Keratinocyte (primary cell): Measurements from ENCODE around the gene TROAP. TPM values are rescaled to one million over a fixed set of nuclear protein-coding genes. Genes with fewer than 3 reads are reported as not detected.

ENCODE experiments used
- DNase-seq: peaks from one replicate; pipeline ENCODE4 v3.0.0-alpha.2; 2011; ENCODE audit warnings: low read depth, missing footprints, low spot score
- FAIRE-seq: peaks from 2 replicates; lab custom pipeline; 2011; peaks lifted over from hg19 to GRCh38; lab: Jason Lieb, UNC
- H2AFZ ChIP-seq: 2 replicates; pipeline ENCODE4 v1.6.0; 2012; ENCODE audit warnings: low read length, control low read depth, inconsistent platforms; ENCODE audit not compliant: control insufficient read depth
- H3K27ac ChIP-seq: 2 replicates; pipeline ENCODE4 v1.5.1; 2011; ENCODE audit warnings: low read length; ENCODE audit not compliant: control insufficient read depth, insufficient read depth
- H3K27me3 ChIP-seq: 3 replicates; pipeline ENCODE4 v1.6.0; 2011; ENCODE audit warnings: low read length; ENCODE audit not compliant: control insufficient read depth, insufficient read depth; ENCODE audit errors: extremely low read depth
- H3K36me3 ChIP-seq, 2 experiments: 2 replicates in 1 of 2; 3 replicates in 1 of 2; pipeline ENCODE4 v1.5.1; 2011; ENCODE audit warnings: low read length in 2 of 2, mild to moderate bottlenecking in 1 of 2; ENCODE audit not compliant: control insufficient read depth in 2 of 2, insufficient read depth in 2 of 2; ENCODE audit errors: extremely low read depth in 1 of 2
- H3K4me1 ChIP-seq: 3 replicates; pipeline ENCODE4 v1.5.1; 2011; ENCODE audit warnings: low read length; ENCODE audit not compliant: control insufficient read depth, insufficient read depth; ENCODE audit errors: extremely low read depth
- H3K4me2 ChIP-seq: 3 replicates; pipeline ENCODE4 v1.6.0; 2011; ENCODE audit warnings: low read depth, low read length; ENCODE audit not compliant: control insufficient read depth, insufficient read depth; ENCODE audit errors: extremely low read depth
- H3K4me3 ChIP-seq, 3 experiments: fragments of 200-600 bp in 1 of 3; sonication (generic) in 1 of 3; 2 replicates in 2 of 3; 3 replicates in 1 of 3; pipeline ENCODE4 v1.5.1; 2011 to 2016; ENCODE audit warnings: low read length in 3 of 3, mild to moderate bottlenecking in 3 of 3, control low read depth in 2 of 3, inconsistent platforms in 1 of 3, low read depth in 1 of 3, mixed read lengths in 1 of 3, mixed run types in 1 of 3, moderate library complexity in 1 of 3; ENCODE audit not compliant: control insufficient read depth in 2 of 3, insufficient read depth in 2 of 3; ENCODE audit errors: extremely low read depth in 1 of 3
- H3K79me2 ChIP-seq: 2 replicates; pipeline ENCODE4 v1.6.0; 2012; ENCODE audit warnings: low read length; ENCODE audit not compliant: control insufficient read depth, insufficient read depth
- H3K9ac ChIP-seq: 3 replicates; pipeline ENCODE4 v1.6.0; 2011; ENCODE audit warnings: low read length; ENCODE audit not compliant: control insufficient read depth, insufficient read depth; ENCODE audit errors: extremely low read depth
- H3K9me1 ChIP-seq: 3 replicates; pipeline ENCODE4 v1.6.0; 2011; ENCODE audit warnings: low read length; ENCODE audit not compliant: control insufficient read depth, insufficient read depth; ENCODE audit errors: extremely low read depth
- H3K9me3 ChIP-seq: 2 replicates; pipeline ENCODE4 v1.5.1; 2012; ENCODE audit warnings: low read depth, low read length; ENCODE audit not compliant: control insufficient read depth
- H4K20me1 ChIP-seq: 3 replicates; pipeline ENCODE4 v1.6.0; 2011; ENCODE audit warnings: low read length; ENCODE audit not compliant: control insufficient read depth, insufficient read depth; ENCODE audit errors: extremely low read depth
- CTCF ChIP-seq, 3 experiments: IDR thresholded peaks in 1 of 3; conservative IDR thresholded peaks in 1 of 3; optimal IDR thresholded peaks in 1 of 3; 2 replicates in 2 of 3; 3 replicates in 1 of 3; pipeline versions ENCODE3 to v1.5.1; 2011; ENCODE audit warnings: low read length in 3 of 3, mild to moderate bottlenecking in 3 of 3, moderate library complexity in 2 of 3, control low read depth in 1 of 3, inconsistent platforms in 1 of 3; ENCODE audit not compliant: insufficient read depth in 2 of 3; ENCODE audit errors: extremely low read depth in 1 of 3
- EZH2 ChIP-seq: IDR thresholded peaks from one replicate; pipeline ENCODE4 v1.6.1; 2012; ENCODE audit warnings: inconsistent platforms, mild to moderate bottlenecking, low read length, moderate library complexity
- dilution Hi-C: fragments of 300-500 bp; cut with MboI; formaldehyde crosslinking; loops from one replicate; pipeline ENCODE4 v1.7.0; 2020; ENCODE audit warnings: low sequenced_read_pairs; ENCODE audit not compliant: extremely low pct_ligation_motif_present
- polyA plus RNA-seq, 5 experiments: library from polyadenylated mRNA; depleted of rRNA in 3 of 5; stranded (reverse) in 3 of 5; stranded (forward) in 1 of 5; unstranded in 1 of 5; fragments of >200 nt; gene quantifications; 1 replicate in 1 of 5; 2 replicates in 3 of 5; 3 replicates in 1 of 5; pipeline versions ENCODE4 v1.2.1 to v1.2.3, GENCODE V29; 2011 to 2012; ENCODE audit warnings: missing spikeins in 2 of 5, low read depth in 1 of 5, low replicate concordance in 1 of 5

TROAP gene
- polyA plus RNA-seq, 1 donor (not counting 4 experiments of a cell fraction or from before 2014, with no cell fraction given) = 14.1 TPM

- H3K27me3 ChIP-seq = peaks cover 74% of the 10 kb centered on the region
- dilution Hi-C loops = no loop called here
- peak within 1 kb of the TSS; percentile 63 for H3K4me2 ChIP-seq
- H3K27ac ChIP-seq = no peak within 1 kb of the TSS
- no peaks in the 10 kb centered on the region for H3K9me1 ChIP-seq
- no peak for DNase-seq
- H3K4me1 ChIP-seq = peaks cover 24% of the 10 kb centered on the region
- FAIRE-seq = no peak
- peak; percentile 97 for TF ChIP-seq EZH2
- TF ChIP-seq CTCF (optimal IDR thresholded peaks at IDR 0.05 in 1 of 3, IDR thresholded peaks at IDR 0.05 in 1 of 3, conservative IDR thresholded peaks at IDR 0.05 in 1 of 3; ENCODE audit: extremely low read depth in 1 of 3, insufficient read depth in 2 of 3, low read length in 3 of 3) = no peak
- no peaks in the 10 kb centered on the region for H4K20me1 ChIP-seq
- H3K9ac ChIP-seq = peak within 1 kb of the TSS; percentile 26
- no peaks in the 10 kb centered on the region for H3K79me2 ChIP-seq
- H2AFZ ChIP-seq = peak within 1 kb of the TSS; percentile 7
- no peaks in the 10 kb centered on the region for H3K36me3 ChIP-seq
- peak within 1 kb of the TSS in 2 of 3 experiments; percentile 41 to 54 for H3K4me3 ChIP-seq
- H3K9me3 ChIP-seq = no peaks in the 10 kb centered on the region
These were observed 23.7 kb downstream of the TROAP start, which contains the start of gene DNAJC22 for GRCh38 chr12:49346659-49347310. Gene DNAJC22 (plus strand): TSS chr12:49346888. CDS start chr12:49348873, 1,985 bp downstream.

- Histone ChIP-seq H3K27ac (no peak overlapping the region), H3K9me3 (no peaks in the 10 kb centered on the region), H2AFZ (no peak overlapping the region), H3K4me3 (peak overlapping the region in 1 of 3 experiments; percentile 41), H4K20me1 (no peaks in the 10 kb centered on the region), H3K79me2 (no peaks in the 10 kb centered on the region), H3K4me1 (peaks cover 24% of the 10 kb centered on the region), H3K27me3 (peaks cover 66% of the 10 kb centered on the region), H3K36me3 (no peaks in the 10 kb centered on the region), H3K9ac (no peak overlapping the region), H3K9me1 (no peaks in the 10 kb centered on the region), H3K4me2 (peak overlapping the region; percentile 63)
- FAIRE-seq = no peak
- peak; percentile 78 to 96 (median 84) for TF ChIP-seq CTCF (optimal IDR thresholded peaks at IDR 0.05 in 1 of 3, IDR thresholded peaks at IDR 0.05 in 1 of 3, conservative IDR thresholded peaks at IDR 0.05 in 1 of 3; ENCODE audit: extremely low read depth in 1 of 3, insufficient read depth in 2 of 3, low read length in 3 of 3)
- no peak for TF ChIP-seq EZH2
- DNase-seq = no peak
- dilution Hi-C loops = no loop called here
These were observed 24.5 kb downstream of the TROAP start for GRCh38 chr12:49347311-49348193.
